Right lobe of liver (tissue), 6 donors: Measurements from ENCODE around the gene ZKSCAN3. TPM values are rescaled to one million over a fixed set of nuclear protein-coding genes. Genes with fewer than 3 reads are reported as not detected.
"Not testable (repeated sequence)": the region's sequence is repeated elsewhere in the genome, so short reads cannot be mapped to it uniquely, and the experiment has no call there.

Experiments
- ATAC-seq, 4 donors: fragments of 200-7000 bp; cut with Tn5 transposase; one replicate each; pipeline ENCODE4 v1.9.1; 2020; ENCODE audit warnings: mild to moderate bottlenecking in 4 of 4, moderate library complexity in 4 of 4
- DNase-seq, 3 donors: peaks; one replicate each; pipeline ENCODE4 v3.0.0-alpha.2; 2020
- H3K27ac ChIP-seq, 3 donors: fragments of 200-600 bp; one replicate each; pipeline ENCODE4 v1.8.0; 2022
- H3K27me3 ChIP-seq, 2 donors: fragments of 200-600 bp; one replicate each; pipeline ENCODE4 v1.8.0; 2022
- H3K36me3 ChIP-seq, 4 donors: fragments of 200-600 bp; sonication (generic) in 1 of 4; one replicate each; pipeline versions ENCODE4 v1.5.1 to v1.8.0; 2017 to 2022; ENCODE audit warnings: control low read depth in 1 of 4
- H3K4me1 ChIP-seq, 4 donors: fragments of 200-600 bp; sonication (generic) in 1 of 4; one replicate each; pipeline versions ENCODE4 v1.5.1 to v1.8.0; 2017 to 2022; ENCODE audit warnings: control low read depth in 1 of 4
- H3K4me3 ChIP-seq, 3 donors: fragments of 200-600 bp; one replicate each; pipeline ENCODE4 v1.8.0; 2022
- H3K9me3 ChIP-seq, 4 donors: fragments of 200-600 bp; sonication (generic) in 1 of 4; one replicate each; pipeline versions ENCODE4 v1.5.1 to v1.8.0; 2017 to 2022; ENCODE audit warnings: control low read depth in 1 of 4
- POLR2A ChIP-seq: fragments of 450-650 bp; IDR thresholded peaks from one replicate; pipeline ENCODE4 v1.6.1; 2017; ENCODE audit warnings: antibody characterized with exemption, mild to moderate bottlenecking
- WGBS: methylation state at CpG from one replicate; pipeline ENCODE4 v1.1.6; 2018; ENCODE audit warnings: low coverage, low lambda C conversion rate; ENCODE audit not compliant: insufficient coverage; ENCODE audit errors: missing lambda C conversion rate; 5-methylcytosine and 5-hydroxymethylcytosine counted together
- intact Hi-C, 2 donors: fragments of 100-400 bp; cut with DNase I; formaldehyde crosslinking; loops; one replicate each; pipeline versions ENCODE4 v1.11.2 to v1.14.1; 2022
- total RNA-seq, 6 experiments: library from RNA; depleted of rRNA in 2 of 6; stranded (reverse); fragments of >200 nt in 2 of 6; fragmentation: NEBNext Ultra II Directional in 3 of 6; extraction: Animal tissue kit (Norgen Biotek cat#: 25700) in 3 of 6; gene quantifications; one replicate each; pipeline versions ENCODE4 v1.1.0 to v1.2.4, GENCODE V29; 2016 to 2023
- TF ChIP-seq, protein P1 (sequence below), 4 donors: fragments of 200-600 bp in 3 of 4; fragments of 450-650 bp in 1 of 4; IDR thresholded peaks; one replicate each; pipeline versions ENCODE4 v1.5.1 to v1.8.0; 2016 to 2022; ENCODE audit warnings: antibody characterized with exemption in 4 of 4, mild to moderate bottlenecking in 2 of 4
- donor health status: DM: no; HTN: yes; CAD: no.
- donor health status: DM: no; HTN: no; CAD: no.
- donor health status: DM: no; HTN: no; CAD: no.
- donor health status: DM: no; HTN: yes; CAD: no.
- donor health status: DM: no; HTN: yes; CAD: no.

Gene ZKSCAN3
- total RNA-seq, 6 experiments from 2014 or later = 1.3 to 3.8 (median 2.5) TPM

DNA sequence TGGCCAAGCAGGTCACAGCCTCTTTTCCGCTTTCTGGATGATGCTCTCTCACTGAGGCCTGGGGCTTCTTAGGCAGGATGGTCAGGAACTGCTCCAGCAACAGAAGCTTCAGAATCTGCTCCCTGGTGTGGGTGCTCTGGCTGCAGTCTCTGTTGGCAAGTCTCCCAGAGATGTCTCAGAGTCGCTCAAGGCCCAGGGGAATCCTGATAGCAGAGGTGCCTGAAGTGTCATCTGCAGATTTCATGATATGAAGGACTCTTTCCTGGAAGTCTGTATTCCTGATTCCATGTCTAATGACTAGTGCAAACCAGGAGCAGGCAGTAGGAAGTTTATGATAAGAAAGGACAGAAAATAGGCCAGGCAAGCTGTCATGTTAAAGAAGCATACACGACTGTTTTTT lies 34.1 kb upstream of the ZKSCAN3 start:
- 61% methylated on average over 3 of the region's 3 CpGs for WGBS
- Histone ChIP-seq H3K4me3 (no peak overlapping the region), H3K36me3 (no peaks in the 10 kb centered on the region), H3K27ac (no peak overlapping the region), H3K27me3 (no peaks in the 10 kb centered on the region), H3K4me1 (peaks cover 0 to 3% (median 0%) of the 10 kb centered on the region in 4 donors), H3K9me3 (no peaks in the 10 kb centered on the region)
- DNase-seq = no peak
- ATAC-seq = no peak
- intact Hi-C loops = no loop called here
- no peak for TF ChIP-seq POLR2A
- TF ChIP-seq, protein P1, sequence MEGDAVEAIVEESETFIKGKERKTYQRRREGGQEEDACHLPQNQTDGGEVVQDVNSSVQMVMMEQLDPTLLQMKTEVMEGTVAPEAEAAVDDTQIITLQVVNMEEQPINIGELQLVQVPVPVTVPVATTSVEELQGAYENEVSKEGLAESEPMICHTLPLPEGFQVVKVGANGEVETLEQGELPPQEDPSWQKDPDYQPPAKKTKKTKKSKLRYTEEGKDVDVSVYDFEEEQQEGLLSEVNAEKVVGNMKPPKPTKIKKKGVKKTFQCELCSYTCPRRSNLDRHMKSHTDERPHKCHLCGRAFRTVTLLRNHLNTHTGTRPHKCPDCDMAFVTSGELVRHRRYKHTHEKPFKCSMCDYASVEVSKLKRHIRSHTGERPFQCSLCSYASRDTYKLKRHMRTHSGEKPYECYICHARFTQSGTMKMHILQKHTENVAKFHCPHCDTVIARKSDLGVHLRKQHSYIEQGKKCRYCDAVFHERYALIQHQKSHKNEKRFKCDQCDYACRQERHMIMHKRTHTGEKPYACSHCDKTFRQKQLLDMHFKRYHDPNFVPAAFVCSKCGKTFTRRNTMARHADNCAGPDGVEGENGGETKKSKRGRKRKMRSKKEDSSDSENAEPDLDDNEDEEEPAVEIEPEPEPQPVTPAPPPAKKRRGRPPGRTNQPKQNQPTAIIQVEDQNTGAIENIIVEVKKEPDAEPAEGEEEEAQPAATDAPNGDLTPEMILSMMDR (IDR thresholded peaks at IDR 0.05) = no peak

DNA sequence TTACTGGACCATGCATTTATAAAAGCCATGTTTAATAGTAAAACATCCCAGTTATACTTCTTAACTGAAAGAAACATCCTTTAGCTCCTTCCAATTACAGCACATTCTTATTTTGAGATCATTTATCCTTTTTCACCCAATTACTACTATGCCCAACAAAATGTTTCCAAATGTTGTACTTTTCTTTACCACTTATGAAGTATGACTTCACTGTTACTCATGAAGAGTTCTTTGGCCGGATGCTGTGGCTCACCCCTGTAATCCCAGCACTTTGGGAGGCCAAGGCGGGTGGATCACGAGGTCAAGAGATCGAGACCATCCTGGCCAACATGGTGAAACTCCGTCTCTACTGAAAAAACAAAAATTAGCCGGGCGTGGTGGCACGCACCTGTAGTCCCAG lies 31.9 kb upstream of the ZKSCAN3 start:
- H3K27ac ChIP-seq, H3K4me1 ChIP-seq, DNase-seq, ATAC-seq, intact Hi-C loops, H3K36me3 ChIP-seq, H3K9me3 ChIP-seq, H3K4me3 ChIP-seq, H3K27me3 ChIP-seq: not testable (repeated sequence)
- 96% methylated on average over 4 of the region's 8 CpGs for WGBS

DNA sequence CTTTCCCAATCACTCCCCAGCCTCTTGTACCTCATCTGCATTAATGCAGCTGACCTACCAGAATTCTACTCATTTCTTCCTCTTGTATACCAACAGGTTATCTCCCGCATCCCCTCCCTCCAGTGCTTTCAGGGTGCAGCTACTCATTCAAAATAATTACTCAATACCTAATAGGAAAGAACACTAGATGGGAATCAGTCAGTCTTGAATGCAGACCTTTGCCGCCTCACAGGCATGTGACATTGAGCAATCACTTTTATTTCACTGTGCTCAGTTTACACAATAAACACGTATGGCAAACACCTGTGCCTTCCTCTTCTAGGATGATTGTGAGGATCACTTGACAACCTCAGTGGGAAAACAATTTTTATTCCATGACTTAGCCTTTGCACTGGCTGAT lies 27.1 kb upstream of the ZKSCAN3 start:
- intact Hi-C loops = no loop called here
- Histone ChIP-seq H3K27ac (peak overlapping the region in 1 of 3 donors; percentile 49), H3K4me3 (no peak overlapping the region), H3K36me3 (peaks cover 0 to 16% (median 1%) of the 10 kb centered on the region in 4 donors), H3K27me3 (no peaks in the 10 kb centered on the region), H3K4me1 (peaks cover 0 to 19% (median 0%) of the 10 kb centered on the region in 4 donors), H3K9me3 (peaks cover 0 to 10% (median 2%) of the 10 kb centered on the region in 4 donors)
- 18% methylated on average over 3 of the region's 3 CpGs for WGBS
- TF ChIP-seq, protein P1 (IDR thresholded peaks at IDR 0.05) = no peak
- no peak for TF ChIP-seq POLR2A
- no peak for DNase-seq
- ATAC-seq = peak; percentile 58 to 84 (median 80)

DNA sequence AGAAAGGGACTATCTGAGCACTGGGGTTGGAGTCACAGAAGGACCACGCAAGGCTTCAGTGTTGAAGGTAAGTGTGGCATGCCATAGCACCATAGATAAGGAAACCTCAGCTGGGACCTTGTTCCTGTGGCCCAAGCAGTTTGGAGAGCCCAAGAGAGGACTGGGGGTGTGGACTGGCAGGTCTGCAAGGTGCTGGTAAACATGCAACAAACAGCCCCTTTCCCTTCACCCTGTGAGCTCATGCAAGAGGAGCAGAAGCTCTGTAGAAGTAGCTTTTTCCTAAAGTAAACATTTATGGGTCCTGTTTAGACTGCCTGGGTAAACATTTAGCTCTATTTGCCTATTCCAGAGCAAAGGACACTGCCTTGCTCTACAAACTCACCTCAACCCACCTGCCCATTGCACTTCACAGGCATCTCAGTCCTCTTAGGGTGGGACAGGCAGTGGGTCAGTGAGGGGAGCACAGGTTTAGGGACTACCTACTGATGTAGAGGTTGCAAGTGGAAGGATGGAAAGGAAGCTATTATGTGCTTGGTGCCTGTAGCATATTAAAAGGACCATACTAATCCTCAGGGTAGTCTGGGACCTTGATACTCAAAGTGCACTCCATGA lies 25.8 kb upstream of the ZKSCAN3 start:
- WGBS = 80% methylated on average over 1 of the region's 1 CpG
- H3K36me3 ChIP-seq = peaks cover 0 to 16% (median 1%) of the 10 kb centered on the region in 4 donors

DNA sequence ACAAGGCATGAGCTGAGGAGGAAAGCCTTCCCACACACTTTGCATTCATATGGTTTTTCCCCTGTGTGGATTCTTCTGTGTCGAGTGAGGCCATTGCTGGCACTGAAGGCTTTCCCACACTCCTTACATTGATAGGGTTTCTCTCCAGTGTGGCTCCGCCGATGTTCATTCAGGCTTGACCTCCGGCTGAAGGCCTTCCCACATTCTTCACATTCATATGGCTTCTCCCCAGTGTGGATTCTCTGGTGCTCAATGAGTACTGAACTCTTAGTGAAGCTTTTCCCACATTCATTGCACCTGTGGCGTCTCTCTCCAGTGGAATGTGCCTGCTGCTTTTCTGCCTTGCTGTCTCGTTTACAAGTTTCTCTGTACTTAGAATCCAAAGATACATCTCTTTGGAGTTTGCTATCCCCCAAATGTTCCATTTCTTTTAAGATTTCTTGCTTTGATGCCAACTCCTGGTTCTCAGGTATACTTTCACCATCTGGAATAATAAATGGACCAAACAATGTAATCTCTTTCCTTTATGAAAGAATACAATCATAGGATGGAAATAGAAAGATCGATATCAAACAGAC lies 23.3 kb upstream of the ZKSCAN3 start:
- no peak overlapping the region for H3K27ac ChIP-seq
- DNase-seq = no peak
- peaks cover 0 to 19% (median 0%) of the 10 kb centered on the region in 4 donors for H3K4me1 ChIP-seq
- H3K9me3 ChIP-seq = peaks cover 0 to 10% (median 2%) of the 10 kb centered on the region in 4 donors
- WGBS = 96% methylated on average over 4 of the region's 7 CpGs
- no peak for TF ChIP-seq POLR2A
- TF ChIP-seq, protein P1 (IDR thresholded peaks at IDR 0.05) = no peak
- H3K4me3 ChIP-seq = no peak overlapping the region
- intact Hi-C loops = no loop called here
- ATAC-seq = no peak
- no peaks in the 10 kb centered on the region for H3K27me3 ChIP-seq
- H3K36me3 ChIP-seq = peaks cover 0 to 16% (median 1%) of the 10 kb centered on the region in 4 donors

More for the DNA sequence above, 25.8 kb upstream of the ZKSCAN3 start:
- no peak overlapping the region for H3K4me3 ChIP-seq
- H3K4me1 ChIP-seq = peaks cover 0 to 19% (median 0%) of the 10 kb centered on the region in 4 donors
- TF ChIP-seq POLR2A = no peak
- TF ChIP-seq, protein P1 (IDR thresholded peaks at IDR 0.05) = no peak
- intact Hi-C loops = no loop called here
- peaks cover 0 to 10% (median 2%) of the 10 kb centered on the region in 4 donors for H3K9me3 ChIP-seq
- DNase-seq (no peak), ATAC-seq (peak; percentile 82 to 91 (median 87))
- H3K27ac ChIP-seq = peak overlapping the region in 2 of 3 donors; percentile 25 to 49
- H3K27me3 ChIP-seq = no peaks in the 10 kb centered on the region
